ENCODE measurements around the gene DENND2A. TPM values are rescaled to one million over a fixed set of nuclear protein-coding genes. Genes with fewer than 3 reads are reported as not detected.
"Not testable (repeated sequence)": the region's sequence is repeated elsewhere in the genome, so short reads cannot be mapped to it uniquely, and the experiment has no call there.

Gene DENND2A
- total and polyA plus RNA-seq, 7 experiments from 2014 or later: not detected

- not testable (repeated sequence) for H3K27ac Mint-ChIP-seq
- CTCF ChIA-PET: interaction anchor here (1.0 kb wide), 1 partner anchor 22 kb away, joined by 3 read pairs; no protein-coding TSS in a partner anchor
Observed at GRCh38 chr7:140497807-140498206, 142.8 kb downstream of the DENND2A start.

GRCh38 chr7:140497241-140497769, 143.3 kb downstream of the DENND2A start:
- H3K36me3 ChIP-seq (ENCODE audit: control insufficient read depth in 2 of 3, insufficient read depth in 3 of 3, low read length in 3 of 3): no peaks in the 10 kb centered on the region
- Mint-ChIP-seq H3K36me3 (no peaks in the 10 kb centered on the region), H3K27me3 (peaks cover 0 to 3% (median 0%) of the 10 kb centered on the region in 5 donors), H3K27ac (no peak overlapping the region), H3K4me1 (peaks cover 0 to 5% (median 0%) of the 10 kb centered on the region in 7 donors), H3K9me3 (no peaks in the 10 kb centered on the region), H3K4me3 (no peak overlapping the region)
- H3K4me3 ChIP-seq (ENCODE audit: low read length): no peak overlapping the region
- H3K9me3 ChIP-seq (ENCODE audit: control insufficient read depth in 2 of 3, low read length in 3 of 3): no peaks in the 10 kb centered on the region
- H3K27me3 ChIP-seq (ENCODE audit: control insufficient read depth in 2 of 2, insufficient read depth in 2 of 2, low read length in 2 of 2): no peaks in the 10 kb centered on the region
- H3K4me1 ChIP-seq (ENCODE audit: control insufficient read depth in 2 of 2, insufficient read depth in 2 of 2, low read length in 2 of 2): no peaks in the 10 kb centered on the region
- no peak overlapping the region for H3K27ac ChIP-seq (ENCODE audit: low read depth, low read length)
- DNase-seq (no peak), ATAC-seq (no peak)
- CTCF ChIA-PET: interaction anchor here (1.1 kb wide), 1 partner anchor 26 kb away, joined by 4 read pairs; no protein-coding TSS in a partner anchor
- intact Hi-C loops (cut with micrococcal nuclease): no loop called here
- POLR2A ChIA-PET: interaction anchor here (0.7 kb wide), 1 partner anchor 20 kb away, joined by 3 read pairs; no protein-coding TSS in a partner anchor

More at GRCh38 chr7:140497807-140498206, 142.8 kb downstream of the DENND2A start:
- H3K4me3 Mint-ChIP-seq; ATAC-seq; POLR2A ChIA-PET; H3K9me3 ChIP-seq (ENCODE audit: control insufficient read depth in 2 of 3, low read length in 3 of 3); DNase-seq; H3K27ac ChIP-seq (ENCODE audit: low read depth, low read length); H3K4me1 ChIP-seq (ENCODE audit: control insufficient read depth in 2 of 2, insufficient read depth in 2 of 2, low read length in 2 of 2); H3K9me3 Mint-ChIP-seq; H3K4me3 ChIP-seq (ENCODE audit: low read length); H3K36me3 Mint-ChIP-seq; H3K4me1 Mint-ChIP-seq; H3K27me3 ChIP-seq (ENCODE audit: control insufficient read depth in 2 of 2, insufficient read depth in 2 of 2, low read length in 2 of 2); H3K27me3 Mint-ChIP-seq; intact Hi-C loops (cut with micrococcal nuclease); H3K36me3 ChIP-seq (ENCODE audit: control insufficient read depth in 2 of 3, insufficient read depth in 3 of 3, low read length in 3 of 3): not testable (repeated sequence)

- H3K27me3 ChIP-seq (ENCODE audit: control insufficient read depth in 2 of 2, insufficient read depth in 2 of 2, low read length in 2 of 2): no peaks in the 10 kb centered on the region
- intact Hi-C loops (cut with micrococcal nuclease): no loop called here
- CTCF ChIA-PET: interaction anchor here (0.8 to 7.2 kb wide), 2 partner anchors 8 to 19 kb away, joined by 3 to 77 read pairs; no protein-coding TSS in a partner anchor
Observed at GRCh38 chr7:140495514-140496097, 145.0 kb downstream of the DENND2A start.

GRCh38 chr7:140494867-140495266, 145.7 kb downstream of the DENND2A start:
- peaks cover 0 to 3% (median 0%) of the 10 kb centered on the region in 5 donors for H3K27me3 Mint-ChIP-seq
- H3K4me3 Mint-ChIP-seq: no peak overlapping the region
- no peaks in the 10 kb centered on the region for H3K9me3 Mint-ChIP-seq
- no peak for ATAC-seq
- ChIA-PET CTCF (interaction anchor here (0.6 to 7.2 kb wide), 3 partner anchors 9 to 108 kb away, joined by 3 to 77 read pairs (median 3); no protein-coding TSS in a partner anchor), POLR2A (no interaction called here)
- intact Hi-C loops (cut with micrococcal nuclease): no loop called here
- peaks cover 0 to 5% (median 0%) of the 10 kb centered on the region in 7 donors for H3K4me1 Mint-ChIP-seq
- DNase-seq: no peak
- no peaks in the 10 kb centered on the region for H3K36me3 Mint-ChIP-seq
- Histone ChIP-seq H3K36me3 (ENCODE audit: control insufficient read depth in 2 of 3, insufficient read depth in 3 of 3, low read length in 3 of 3) (no peaks in the 10 kb centered on the region), H3K27me3 (ENCODE audit: control insufficient read depth in 2 of 2, insufficient read depth in 2 of 2, low read length in 2 of 2) (no peaks in the 10 kb centered on the region), H3K9me3 (ENCODE audit: control insufficient read depth in 2 of 3, low read length in 3 of 3) (no peaks in the 10 kb centered on the region), H3K4me1 (ENCODE audit: control insufficient read depth in 2 of 2, insufficient read depth in 2 of 2, low read length in 2 of 2) (no peaks in the 10 kb centered on the region), H3K4me3 (ENCODE audit: low read length) (no peak overlapping the region), H3K27ac (ENCODE audit: low read depth, low read length) (no peak overlapping the region)
- no peak overlapping the region for H3K27ac Mint-ChIP-seq

More at GRCh38 chr7:140495514-140496097, 145.0 kb downstream of the DENND2A start:
- no peak overlapping the region for H3K4me3 Mint-ChIP-seq
- H3K27me3 Mint-ChIP-seq: peaks cover 0 to 3% (median 0%) of the 10 kb centered on the region in 5 donors
- H3K36me3 Mint-ChIP-seq: no peaks in the 10 kb centered on the region
- peaks cover 0 to 5% (median 0%) of the 10 kb centered on the region in 7 donors for H3K4me1 Mint-ChIP-seq
- DNase-seq (no peak), ATAC-seq (no peak)
- Histone ChIP-seq H3K9me3 (ENCODE audit: control insufficient read depth in 2 of 3, low read length in 3 of 3) (no peaks in the 10 kb centered on the region), H3K27ac (ENCODE audit: low read depth, low read length) (no peak overlapping the region), H3K4me3 (ENCODE audit: low read length) (no peak overlapping the region), H3K4me1 (ENCODE audit: control insufficient read depth in 2 of 2, insufficient read depth in 2 of 2, low read length in 2 of 2) (no peaks in the 10 kb centered on the region), H3K36me3 (ENCODE audit: control insufficient read depth in 2 of 3, insufficient read depth in 3 of 3, low read length in 3 of 3) (no peaks in the 10 kb centered on the region)
- no peaks in the 10 kb centered on the region for H3K9me3 Mint-ChIP-seq
- POLR2A ChIA-PET: no interaction called here
- H3K27ac Mint-ChIP-seq: no peak overlapping the region

- H3K4me1 ChIP-seq (ENCODE audit: control insufficient read depth in 2 of 2, insufficient read depth in 2 of 2, low read length in 2 of 2): no peaks in the 10 kb centered on the region
- H3K27me3 Mint-ChIP-seq: peaks cover 0 to 21% (median 0%) of the 10 kb centered on the region in 5 donors
- peak; percentile 41 for ATAC-seq
- ChIA-PET POLR2A (interaction anchor here (2.1 kb wide), 1 partner anchor 11 kb away, joined by 11 read pairs; no protein-coding TSS in a partner anchor), CTCF (interaction anchor here (7.2 kb wide), 1 partner anchor 13 kb away, joined by 77 read pairs; no protein-coding TSS in a partner anchor)
- no peak overlapping the region for H3K4me3 ChIP-seq (ENCODE audit: low read length)
- no peak overlapping the region for H3K27ac ChIP-seq (ENCODE audit: low read depth, low read length)
- H3K9me3 ChIP-seq (ENCODE audit: control insufficient read depth in 2 of 3, low read length in 3 of 3): no peaks in the 10 kb centered on the region
- peaks cover 0 to 5% (median 0%) of the 10 kb centered on the region in 7 donors for H3K4me1 Mint-ChIP-seq
- intact Hi-C loops (cut with micrococcal nuclease): no loop called here
- H3K9me3 Mint-ChIP-seq: no peaks in the 10 kb centered on the region
- H3K4me3 Mint-ChIP-seq: no peak overlapping the region
- H3K27ac Mint-ChIP-seq: no peak overlapping the region
- no peaks in the 10 kb centered on the region for H3K27me3 ChIP-seq (ENCODE audit: control insufficient read depth in 2 of 2, insufficient read depth in 2 of 2, low read length in 2 of 2)
- H3K36me3 Mint-ChIP-seq: no peaks in the 10 kb centered on the region
- no peaks in the 10 kb centered on the region for H3K36me3 ChIP-seq (ENCODE audit: control insufficient read depth in 2 of 3, insufficient read depth in 3 of 3, low read length in 3 of 3)
- no peak for DNase-seq
Observed at GRCh38 chr7:140489026-140489359, 151.6 kb downstream of the DENND2A start.

- Mint-ChIP-seq H3K9me3 (no peaks in the 10 kb centered on the region), H3K27me3 (peaks cover 0 to 34% (median 0%) of the 10 kb centered on the region in 5 donors), H3K4me1 (peaks cover 0 to 5% (median 0%) of the 10 kb centered on the region in 7 donors), H3K27ac (no peak overlapping the region), H3K4me3 (no peak overlapping the region), H3K36me3 (no peaks in the 10 kb centered on the region)
- no peaks in the 10 kb centered on the region for H3K4me1 ChIP-seq (ENCODE audit: control insufficient read depth in 2 of 2, insufficient read depth in 2 of 2, low read length in 2 of 2)
- DNase-seq (no peak), ATAC-seq (no peak)
- no peak overlapping the region for H3K4me3 ChIP-seq (ENCODE audit: low read length)
- H3K9me3 ChIP-seq (ENCODE audit: control insufficient read depth in 2 of 3, low read length in 3 of 3): no peaks in the 10 kb centered on the region
- intact Hi-C loops (cut with micrococcal nuclease): no loop called here
- H3K27me3 ChIP-seq (ENCODE audit: control insufficient read depth in 2 of 2, insufficient read depth in 2 of 2, low read length in 2 of 2): no peaks in the 10 kb centered on the region
- POLR2A ChIA-PET: interaction anchor here (1.3 kb wide), 1 partner anchor 8 kb away, joined by 5 read pairs; no protein-coding TSS in a partner anchor
- H3K36me3 ChIP-seq (ENCODE audit: control insufficient read depth in 2 of 3, insufficient read depth in 3 of 3, low read length in 3 of 3): no peaks in the 10 kb centered on the region
- CTCF ChIA-PET: interaction anchor here (1.0 to 2.3 kb wide), 2 partner anchors 8 to 10 kb away, joined by 3 to 9 read pairs; no protein-coding TSS in a partner anchor
- H3K27ac ChIP-seq (ENCODE audit: low read depth, low read length): no peak overlapping the region
Observed at GRCh38 chr7:140485500-140486265, 154.9 kb downstream of the DENND2A start.
